CD1c-positive myeloid dendritic cell (primary cell): ENCODE results near the gene GPC5.
"Not testable (repeated sequence)": the region's sequence is repeated elsewhere in the genome, so short reads cannot be mapped to it uniquely, and the experiment has no call there.

Experiments used
- DNase-seq: peaks from one replicate; pipeline ENCODE4 v3.0.0-alpha.2; 2016; ENCODE audit errors: extremely low spot score

Gene GPC5

DNA sequence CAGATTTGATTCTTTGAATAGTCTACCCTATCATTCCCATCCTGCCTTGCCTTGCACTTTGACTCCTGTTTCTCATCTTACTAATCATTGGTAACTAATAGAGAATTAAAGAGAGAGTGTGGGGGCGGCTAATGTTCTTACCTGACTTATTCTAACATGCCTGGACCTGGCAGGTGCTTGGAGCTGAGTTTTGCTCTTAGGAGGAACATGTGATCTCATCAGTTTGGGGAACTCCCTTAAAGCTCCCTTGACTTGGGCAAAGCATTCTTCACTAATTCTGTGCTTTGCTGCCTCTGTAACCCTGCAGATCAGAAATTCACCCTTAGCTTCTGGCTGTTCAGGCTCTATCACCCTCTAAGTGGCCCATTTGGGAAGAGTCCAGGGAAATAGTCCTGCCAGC lies 861.1 kb downstream of the GPC5 start:
- no peak for DNase-seq

DNA sequence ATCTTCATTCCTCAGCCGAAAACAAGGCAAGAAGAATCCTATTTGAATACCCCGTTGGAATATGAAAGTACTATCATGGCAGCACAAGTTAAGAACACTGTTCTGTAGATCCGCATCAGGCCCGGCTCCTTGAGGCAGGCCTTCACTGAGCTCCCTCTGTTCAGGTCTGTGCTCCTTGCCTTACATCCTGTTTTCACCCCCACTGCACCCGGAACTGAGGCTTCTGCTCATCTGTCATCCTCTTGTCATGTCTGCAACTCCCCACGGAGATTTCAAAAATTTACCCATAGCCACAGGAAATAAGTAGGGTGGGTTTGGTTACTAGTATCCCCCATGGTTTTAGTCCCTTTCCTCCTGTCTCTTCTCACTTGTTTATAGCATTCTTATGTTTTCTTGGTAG lies 861.9 kb downstream of the GPC5 start:
- DNase-seq = no peak

DNA sequence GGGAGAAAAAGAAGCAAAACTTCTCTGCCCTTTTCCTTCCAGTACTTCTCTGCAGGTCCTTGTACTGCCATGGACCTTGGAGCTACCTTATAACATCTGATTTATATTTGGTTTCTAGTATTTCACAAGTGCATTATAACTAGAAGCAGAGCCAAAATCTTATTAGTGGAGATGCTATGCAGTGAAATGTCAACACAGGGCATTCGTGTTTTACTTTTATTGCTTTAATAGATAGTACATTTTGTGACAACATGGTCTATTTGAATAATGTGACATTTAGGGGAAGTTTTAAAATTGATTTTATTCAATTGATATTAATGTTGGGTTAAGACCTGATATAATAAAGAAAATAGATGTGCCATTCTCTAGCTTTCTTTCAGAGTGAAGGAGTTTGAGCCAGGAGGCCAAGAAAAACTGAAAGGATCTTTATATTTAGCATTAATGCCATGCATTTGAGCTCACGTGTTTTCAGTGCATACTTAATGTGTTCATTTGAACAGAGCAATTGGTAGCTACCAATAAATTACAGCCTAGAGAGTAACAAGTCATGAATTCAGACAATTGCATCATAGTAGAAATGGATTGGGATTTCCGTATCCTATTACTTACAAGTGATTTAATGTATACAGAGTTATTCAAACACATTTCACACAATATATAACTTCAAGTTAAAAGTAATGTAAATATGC lies 863.8 kb downstream of the GPC5 start:
- DNase-seq = no peak

DNA sequence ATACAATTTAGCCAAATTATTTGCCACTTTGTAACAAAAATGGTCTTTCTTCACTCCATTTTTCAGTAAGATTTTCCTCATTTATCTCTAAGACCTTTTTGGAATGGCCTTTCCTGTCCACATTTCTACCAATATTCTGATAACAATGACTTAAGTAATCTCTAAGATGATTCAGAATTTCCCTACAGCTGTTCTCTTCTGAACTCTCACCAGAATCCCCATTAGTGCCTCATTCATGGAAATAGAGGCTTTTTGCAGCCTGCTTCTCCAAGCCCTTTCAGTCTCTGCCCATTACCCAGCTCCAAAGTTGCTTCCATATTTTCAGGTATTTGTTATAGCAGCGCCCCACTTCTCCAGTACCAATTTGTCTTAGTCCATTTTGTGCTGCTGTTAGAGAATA lies 867.0 kb downstream of the GPC5 start:
- DNase-seq = no peak

DNA sequence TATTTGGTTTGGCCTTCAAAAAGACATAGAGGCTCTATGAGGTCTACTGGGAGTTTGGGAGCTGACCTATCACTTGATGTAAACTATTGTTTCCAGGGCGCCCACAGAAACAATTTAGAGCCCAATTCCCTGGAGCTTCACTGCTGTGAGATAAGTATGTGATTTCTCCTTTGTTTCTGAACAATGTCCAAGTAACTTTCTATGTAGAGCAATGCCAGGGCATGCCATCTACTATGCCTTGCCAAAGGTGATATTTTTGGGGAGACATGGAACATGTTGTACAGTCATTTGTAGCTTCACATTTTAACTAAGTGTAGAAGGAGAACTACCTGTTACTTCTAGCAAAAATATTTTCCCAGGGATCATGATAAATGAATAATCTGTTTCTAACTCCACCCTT lies 872.6 kb downstream of the GPC5 start:
- DNase-seq = no peak

DNA sequence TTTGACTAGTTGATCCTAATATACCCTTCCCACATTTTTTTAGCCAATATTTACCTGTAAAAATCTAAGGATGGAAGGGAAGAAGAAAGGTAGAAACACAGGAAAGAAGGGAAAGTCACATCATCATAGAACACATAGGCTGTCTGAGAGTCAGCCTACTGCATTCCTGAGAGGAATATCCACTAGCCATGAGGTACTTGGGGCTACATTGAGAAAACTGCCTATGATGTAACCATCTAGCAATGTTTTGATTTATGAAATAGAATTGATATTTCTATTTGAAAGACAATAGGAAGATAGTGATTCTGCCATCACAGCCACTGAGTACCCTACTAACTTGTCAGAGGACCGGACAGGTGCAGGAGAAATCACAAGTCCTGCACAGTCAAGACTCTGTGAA lies 873.8 kb downstream of the GPC5 start:
- DNase-seq = no peak

DNA sequence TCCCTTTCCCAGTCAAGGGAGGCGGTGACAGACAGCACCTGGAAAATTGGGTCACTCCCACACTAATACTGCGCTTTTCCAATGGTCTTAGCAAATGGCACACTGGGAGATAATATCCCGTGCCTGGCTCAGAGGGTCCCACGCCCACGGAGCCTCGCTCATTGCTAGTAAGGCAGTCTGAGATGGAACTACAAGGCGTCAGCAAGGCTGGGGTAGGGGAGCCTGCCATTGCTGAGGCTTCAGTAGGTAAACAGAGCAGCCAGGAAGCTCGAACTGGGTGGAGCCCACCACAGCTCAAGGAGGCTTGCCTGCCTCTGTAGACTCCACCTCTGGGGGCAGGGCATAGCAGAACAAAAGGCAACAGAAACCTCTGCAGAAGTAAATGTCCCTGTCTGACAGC lies 882.6 kb downstream of the GPC5 start:
- DNase-seq = not testable (repeated sequence)

DNA sequence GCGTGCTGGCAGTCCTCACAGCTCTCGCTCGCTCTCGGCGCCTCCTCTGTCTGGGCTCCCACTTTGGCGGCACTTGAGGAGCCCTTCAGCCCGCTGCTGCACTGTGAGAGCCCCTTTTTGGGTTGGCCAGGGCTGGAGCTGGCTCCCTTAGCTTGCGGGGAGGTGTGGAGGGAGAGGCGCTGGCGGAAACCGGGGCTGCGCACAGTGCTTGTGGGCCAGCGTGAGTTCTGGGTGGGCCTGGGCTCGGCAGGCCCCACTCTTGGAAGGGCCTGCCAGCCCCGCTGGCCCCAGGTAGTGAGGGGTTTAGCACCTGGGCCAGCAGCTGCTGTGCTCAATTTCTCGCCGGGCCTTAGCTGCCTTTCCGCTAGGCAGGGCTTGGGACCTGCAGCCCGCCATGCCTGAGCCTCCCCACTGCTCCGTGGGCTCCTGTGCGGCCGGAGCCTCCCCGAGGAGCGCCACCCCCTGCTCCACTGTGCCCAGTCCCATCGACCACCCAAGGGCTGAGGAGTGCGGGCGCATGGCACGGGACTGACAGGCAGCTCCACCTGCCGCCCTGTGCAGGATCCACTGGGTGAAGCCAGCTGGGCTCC lies 892.4 kb downstream of the GPC5 start:
- DNase-seq = not testable (repeated sequence)

DNA sequence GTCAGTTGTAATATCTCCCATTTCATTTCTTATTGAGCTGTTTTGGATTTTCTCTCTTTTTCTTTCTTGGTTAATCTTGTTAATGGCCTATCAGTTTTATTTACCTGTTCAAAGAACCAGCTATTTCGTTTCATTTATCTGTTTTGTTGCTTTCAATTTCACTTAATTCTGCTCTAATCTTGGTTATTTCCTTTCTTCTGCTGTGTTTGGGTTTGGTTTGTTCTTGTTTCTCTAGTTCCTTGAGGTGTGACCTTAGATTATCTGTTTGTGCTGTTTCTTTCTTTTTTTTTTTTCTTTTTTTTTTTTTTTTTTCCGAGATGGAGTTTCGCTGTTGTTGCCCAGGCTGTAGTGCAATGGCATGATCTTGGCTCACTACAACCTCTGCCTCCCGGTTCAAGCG lies 896.1 kb downstream of the GPC5 start:
- not testable (repeated sequence) for DNase-seq

DNA sequence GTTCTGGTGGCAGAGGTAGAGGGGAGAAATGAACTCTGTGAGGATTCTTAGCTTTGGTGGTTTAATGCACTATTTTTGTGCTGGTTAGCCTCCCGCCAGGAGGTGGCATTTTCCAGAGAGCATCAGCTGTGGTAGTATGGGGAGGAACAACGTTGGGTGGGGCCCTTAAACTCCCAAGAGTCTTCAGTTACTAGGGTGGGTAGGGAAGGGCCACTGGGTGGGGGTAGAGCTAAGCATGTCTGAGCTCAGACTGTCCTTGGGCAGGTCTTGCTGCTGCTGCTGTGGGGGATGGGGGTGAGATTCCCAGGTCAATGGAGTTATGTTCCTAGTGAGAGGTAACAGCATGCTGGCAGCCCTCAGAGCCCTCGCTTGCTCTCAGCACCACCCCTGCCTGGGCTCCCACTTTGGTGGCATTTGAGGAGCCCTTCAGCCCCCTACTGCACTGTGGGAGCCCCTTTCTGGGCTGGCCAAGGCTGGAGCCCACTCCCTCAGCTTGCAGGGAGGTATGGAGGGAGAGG lies 897.8 kb downstream of the GPC5 start:
- not testable (repeated sequence) for DNase-seq

DNA sequence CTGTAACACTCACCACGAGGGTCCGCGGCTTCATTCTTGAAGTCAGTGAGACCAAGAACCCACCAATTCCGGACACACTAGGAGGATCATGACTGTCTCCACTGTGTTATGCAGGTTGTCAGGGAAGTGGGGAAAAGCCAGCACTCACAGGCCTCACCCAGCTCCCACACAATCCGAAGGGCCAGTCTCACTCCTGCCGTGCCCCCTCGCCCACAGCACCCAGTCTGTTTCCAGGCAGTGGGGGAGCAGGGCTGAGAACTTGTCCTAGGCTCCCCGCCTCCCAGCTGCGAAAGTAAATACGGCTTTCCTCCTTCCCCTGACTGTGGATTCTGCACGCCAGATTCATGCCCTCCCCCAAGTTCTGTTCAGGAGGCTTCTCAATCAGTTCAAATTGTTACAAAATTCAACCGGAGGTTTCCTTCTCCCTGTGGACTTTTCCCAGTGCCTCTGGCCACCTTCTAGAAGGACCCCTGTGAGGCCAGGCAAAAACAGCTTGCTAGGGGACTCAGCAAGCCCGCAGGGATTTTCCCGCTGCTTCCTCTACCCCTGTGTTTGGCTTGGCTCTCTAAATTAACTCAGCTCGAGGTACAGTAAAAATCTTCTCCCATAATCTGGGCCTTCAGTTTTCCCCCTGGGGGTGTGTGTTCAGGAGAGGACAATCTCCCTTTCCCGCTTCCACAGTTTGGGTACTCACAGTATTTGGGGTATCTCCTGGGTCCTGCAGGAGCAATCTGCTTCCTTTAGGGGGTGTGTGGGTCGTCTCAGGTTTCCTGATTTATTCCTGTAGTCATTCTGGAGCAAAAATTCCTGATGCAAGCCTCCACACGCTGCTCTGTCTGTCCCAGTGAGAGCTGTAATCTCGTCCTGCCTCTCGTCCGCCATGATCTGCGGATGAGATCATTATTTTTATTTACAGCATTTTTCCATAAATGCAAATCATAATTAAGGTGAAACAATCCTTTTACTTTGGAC lies 899.8 kb downstream of the GPC5 start:
- no peak for DNase-seq

DNA sequence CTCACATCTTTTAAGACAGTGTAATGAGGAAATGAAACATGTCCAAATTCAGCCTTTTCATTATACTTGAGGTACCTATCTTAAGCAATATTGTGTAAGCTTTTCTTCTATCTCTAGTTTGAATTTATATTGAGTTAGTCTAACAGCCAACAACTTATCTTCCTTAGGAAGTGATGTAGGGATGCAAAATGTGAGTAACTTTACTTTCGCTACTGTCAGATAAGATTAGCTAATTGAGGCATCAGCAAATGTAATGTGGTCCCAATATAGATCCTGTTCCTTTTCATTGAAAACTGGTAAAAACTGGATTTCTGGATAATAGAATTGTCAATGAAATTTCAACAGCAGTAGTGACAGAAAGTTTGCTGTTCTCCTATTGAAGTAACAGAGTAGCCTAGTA lies 902.2 kb downstream of the GPC5 start:
- no peak for DNase-seq

DNA sequence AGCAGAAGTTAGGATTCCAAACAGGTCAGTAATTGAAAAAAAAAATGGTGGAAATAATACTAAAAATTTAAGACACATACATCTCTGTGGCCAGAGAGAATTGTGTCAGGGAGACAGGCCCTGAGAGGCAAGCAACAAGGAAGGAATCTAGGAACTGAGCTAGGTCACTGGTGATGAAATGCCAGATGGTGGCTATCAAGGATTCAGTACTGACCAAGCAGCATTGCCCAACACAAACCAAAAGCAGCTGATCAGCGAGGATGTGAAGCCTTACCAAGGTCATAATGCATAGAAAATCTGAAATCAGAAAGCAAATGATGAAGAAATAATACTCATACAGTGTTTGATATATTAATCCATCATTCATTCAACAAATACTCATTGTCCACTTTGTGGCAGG lies 905.0 kb downstream of the GPC5 start:
- DNase-seq = no peak

DNA sequence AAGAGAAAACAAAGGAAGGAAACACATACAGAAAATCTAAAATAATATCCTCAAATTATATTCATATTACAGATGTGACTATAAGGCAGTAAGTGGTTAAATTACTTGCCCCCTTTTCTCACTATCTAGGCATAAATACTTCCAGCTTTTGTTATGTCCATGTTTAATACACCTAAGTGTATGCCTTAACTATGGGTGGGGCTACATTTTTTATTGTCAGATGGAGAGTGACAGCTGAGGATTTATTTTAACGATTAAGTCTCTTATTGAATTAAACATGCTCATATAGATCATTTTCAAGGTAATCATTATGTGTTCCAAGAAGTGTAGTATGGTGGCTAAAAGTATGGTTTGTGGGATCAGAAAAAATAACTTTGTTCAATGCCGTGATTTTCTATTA lies 909.3 kb downstream of the GPC5 start:
- no peak for DNase-seq

DNA sequence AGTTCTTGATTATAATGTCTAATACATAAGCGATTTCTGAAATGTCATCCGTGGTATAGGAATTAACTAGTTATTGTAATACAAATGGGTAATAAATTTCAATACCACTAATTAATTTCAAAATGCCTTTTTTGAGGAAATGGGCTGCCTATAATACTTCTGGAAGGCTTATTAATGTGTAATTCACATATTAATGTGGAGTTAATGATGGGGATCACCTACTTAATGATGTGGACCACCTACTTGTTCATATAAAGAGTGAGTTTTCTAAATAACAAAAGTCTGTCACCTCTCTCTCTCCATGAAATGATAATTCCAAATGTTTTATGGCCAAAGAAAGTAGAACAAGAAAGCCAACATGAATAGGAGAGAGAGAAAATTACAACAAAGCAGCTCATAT lies 914.4 kb downstream of the GPC5 start:
- no peak for DNase-seq

DNA sequence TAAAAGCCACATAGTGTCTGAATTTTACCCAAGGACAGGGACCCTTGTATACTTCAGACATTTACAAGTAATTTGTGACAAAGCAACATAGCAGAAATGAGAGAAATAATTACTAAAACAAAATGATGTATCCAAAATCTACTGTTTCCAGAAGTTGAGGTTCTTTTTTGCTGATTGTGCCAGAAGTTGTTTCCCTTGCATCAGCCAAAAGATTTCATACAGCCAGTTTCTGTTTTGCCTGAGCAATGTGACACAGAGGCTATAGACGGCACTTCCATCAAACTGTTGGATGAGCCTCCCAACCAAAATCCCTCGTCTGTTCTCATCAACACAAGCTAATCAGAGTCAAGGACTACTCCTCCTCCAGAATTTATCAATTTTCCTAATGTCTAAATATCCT lies 915.0 kb downstream of the GPC5 start:
- no peak for DNase-seq

DNA sequence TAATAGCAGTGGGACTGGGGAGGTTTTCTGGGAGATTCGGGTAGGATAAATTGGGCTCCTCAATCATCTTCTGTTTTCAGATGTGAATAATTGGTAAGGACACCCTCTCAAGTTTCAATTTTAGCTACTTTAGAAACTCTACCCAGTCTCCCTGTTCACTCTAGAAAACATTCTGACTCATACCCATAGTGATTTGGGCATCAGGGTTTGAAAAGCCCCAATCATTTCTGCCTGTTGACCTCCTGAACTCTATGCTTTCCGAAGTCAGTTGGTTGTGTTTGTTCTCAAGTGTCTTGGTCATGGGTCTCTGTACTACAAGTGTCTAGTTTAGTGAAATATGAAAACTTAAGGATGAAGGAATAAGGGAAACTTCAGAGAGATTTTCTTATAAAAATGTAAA lies 916.8 kb downstream of the GPC5 start:
- no peak for DNase-seq

DNA sequence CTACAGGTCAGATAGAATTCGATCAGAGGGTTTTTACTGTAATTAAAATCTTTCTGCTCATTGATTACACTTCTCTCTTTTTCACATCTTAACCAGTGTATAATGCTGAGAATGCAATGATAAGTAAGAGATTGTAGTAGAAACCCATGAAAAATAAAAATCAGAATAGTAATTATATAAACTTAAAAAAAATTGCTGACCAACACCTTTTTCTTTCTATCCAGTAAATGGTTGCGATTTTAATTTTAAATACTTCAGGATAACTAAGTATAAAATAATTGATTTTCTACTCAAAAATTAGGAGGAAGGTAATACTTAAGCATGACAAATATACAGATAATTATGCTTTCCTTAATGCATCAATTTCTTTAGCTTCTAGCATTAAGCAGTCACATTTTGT lies 917.6 kb downstream of the GPC5 start:
- no peak for DNase-seq

DNA sequence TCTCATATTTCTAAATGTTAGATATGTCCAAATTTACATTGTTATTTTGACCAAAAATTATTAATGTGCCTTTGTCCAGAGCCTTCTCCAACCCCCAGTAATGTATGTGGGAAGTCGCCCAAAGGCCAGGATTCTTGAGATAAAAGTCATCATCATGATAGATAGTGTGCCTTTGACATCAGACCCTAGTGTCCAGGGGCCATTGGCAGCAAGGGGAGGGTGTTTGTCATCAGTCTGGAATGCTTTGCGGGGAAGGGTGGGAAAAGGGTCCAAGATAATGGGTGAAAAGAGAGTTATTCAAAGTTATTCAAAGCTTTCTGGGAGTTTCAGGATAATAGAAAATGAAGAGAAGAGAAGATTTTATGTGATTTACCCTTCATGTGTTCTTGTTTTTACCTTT lies 918.6 kb downstream of the GPC5 start:
- DNase-seq = no peak

DNA sequence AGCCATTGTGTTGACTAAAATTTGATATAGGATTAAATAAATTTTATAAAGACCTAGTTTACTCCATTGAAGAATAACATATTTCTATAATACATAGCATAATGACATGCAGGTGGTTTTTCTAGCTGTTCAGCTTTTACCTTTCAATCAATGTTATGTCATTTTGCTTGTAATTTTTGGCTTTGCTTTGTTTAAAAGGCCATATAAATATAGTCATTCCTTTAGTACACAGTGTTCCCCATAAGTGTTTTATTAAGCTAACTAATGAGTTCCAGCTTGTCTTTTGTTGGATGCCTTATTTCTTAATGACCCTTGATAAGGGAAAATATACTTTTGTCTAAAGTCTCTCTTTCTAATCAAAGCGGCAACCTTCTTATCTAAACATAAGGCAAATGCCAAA lies 921.9 kb downstream of the GPC5 start:
- DNase-seq = no peak

DNA sequence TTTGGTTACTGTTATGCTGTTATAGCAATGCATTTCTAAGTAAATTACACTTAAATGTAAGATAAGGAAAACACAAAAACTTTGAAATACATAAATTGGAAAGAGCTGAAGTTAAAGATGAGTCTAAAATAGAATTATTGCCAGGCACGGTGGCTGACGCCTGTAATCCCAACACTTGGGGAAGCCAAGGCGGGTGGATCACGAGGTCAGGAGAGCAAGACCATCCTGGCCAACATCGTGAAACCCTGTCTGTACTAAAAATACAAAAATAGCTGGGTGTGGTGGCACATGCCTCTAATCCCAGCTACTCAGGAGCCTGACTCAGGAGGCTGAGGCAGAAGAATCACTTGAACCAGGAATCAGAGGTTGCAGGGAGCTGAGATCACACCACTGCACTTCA lies 922.8 kb downstream of the GPC5 start:
- no peak for DNase-seq

DNA sequence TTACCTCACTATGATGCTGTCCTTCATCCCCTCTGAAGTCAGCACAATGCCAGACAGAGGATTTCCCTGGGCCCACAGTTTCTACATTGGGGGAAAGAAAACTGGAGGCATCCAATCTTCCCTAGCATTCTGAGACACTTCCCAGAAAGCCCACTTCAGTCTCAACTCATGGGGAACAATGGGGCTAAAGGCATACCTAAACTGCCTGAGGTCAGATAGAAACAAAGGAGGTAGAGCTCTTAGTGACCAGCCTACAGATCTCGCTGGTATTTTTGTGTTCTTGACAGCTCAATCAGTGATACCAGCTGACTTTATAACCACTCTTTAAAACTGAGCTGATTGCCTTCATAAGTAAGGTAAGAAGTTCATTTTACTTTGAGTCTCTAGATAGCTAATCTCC lies 947.2 kb downstream of the GPC5 start:
- DNase-seq = no peak

DNA sequence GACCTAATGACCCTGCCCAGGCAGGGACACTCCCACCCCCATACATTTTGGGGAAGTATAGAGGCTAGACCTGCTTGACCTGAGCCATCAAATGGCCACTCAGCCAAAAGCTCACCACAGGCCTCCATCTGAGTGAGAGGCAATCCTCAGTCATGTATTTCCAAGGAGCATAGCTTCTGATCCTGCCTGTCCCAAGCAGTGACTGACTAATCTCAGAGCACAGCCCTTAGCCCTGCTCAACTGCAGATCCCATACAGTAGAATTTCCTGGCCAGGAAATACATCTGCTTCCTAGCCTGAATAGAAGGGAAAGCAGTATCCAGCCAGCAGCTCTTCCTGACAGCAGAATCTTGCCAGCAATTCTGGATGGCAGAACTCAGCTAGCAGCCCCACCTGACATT lies 947.6 kb downstream of the GPC5 start:
- DNase-seq = no peak
